ENCODE measurements around the gene FBLN7. TPM values are rescaled to one million over a fixed set of nuclear protein-coding genes. Genes with fewer than 3 reads are reported as not detected.

FBLN7 gene
- total RNA-seq, 1 donor from 2014 or later = 4.0 TPM

DNA sequence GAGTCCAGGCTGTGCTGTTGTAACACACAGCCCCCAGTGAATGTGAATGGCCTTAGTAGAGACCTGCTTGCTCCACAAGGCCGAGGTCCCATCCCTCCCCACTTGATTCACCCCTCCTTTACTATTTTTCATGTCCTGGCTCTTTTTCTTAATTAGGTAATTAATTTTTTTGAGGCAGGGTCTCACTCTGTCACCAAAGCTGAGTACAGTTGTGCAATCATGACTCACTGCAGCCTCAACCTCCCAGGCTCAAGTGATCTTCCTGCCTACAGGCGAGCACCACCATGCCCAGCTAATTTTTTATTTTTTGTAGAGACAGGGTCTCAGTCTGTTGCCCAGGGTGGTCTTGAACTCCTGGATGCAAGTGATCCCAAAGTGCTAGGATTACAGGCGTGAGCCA is 19.3 kb downstream of the FBLN7 start:
- no peak for DNase-seq

DNA sequence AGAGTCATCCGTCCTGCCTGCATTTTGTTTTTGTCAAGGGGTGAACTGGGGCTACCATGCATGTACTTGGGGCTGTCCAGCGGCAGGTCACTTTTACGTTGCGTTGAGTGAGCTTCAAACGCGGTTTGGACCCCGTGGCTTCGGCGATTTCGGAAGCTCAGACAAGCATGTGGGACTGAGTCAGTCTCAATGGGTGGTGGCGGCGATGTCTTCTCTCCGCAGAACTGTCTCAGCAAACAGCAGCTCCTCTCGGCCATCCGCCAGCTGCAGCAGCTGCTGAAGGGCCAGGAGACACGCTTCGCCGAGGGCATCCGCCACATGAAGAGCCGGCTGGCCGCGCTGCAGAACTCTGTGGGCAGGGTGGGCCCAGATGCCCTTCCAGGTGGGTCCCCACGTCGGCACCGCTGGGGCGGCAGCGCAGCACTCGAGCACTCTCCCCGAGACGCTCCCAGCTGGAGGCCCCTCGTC is 21.3 kb downstream of the FBLN7 start:
- DNase-seq = no peak

- no peak for DNase-seq
These were observed 22.4 kb downstream of the FBLN7 start for GRCh38 chr2:112160283-112161250.

- no peak for DNase-seq
These were observed 23.4 kb downstream of the FBLN7 start for GRCh38 chr2:112161431-112162145.

GRCh38 chr2:112162341-112162740 is 24.2 kb downstream of the FBLN7 start:
- no peak for DNase-seq

DNA sequence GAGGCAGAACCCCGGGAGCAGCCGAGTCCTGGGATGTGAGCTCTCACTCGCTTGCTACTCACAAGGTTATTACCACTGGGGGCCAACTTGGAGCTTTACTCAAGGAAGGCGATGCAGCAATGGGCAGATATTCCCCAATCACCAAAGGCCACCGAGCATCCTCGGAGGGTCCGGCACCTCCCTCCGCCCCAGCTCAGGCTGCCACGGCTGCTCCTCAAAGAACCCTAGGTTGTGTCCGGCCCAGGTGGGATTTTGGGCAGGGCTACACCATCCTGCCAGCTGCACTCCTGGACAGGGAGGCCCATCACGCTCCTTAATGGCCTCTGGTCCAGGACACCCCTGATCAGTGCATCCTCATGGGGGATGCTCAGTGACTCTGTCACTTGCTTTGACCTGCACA is 24.8 kb downstream of the FBLN7 start:
- no peak for DNase-seq

DNA sequence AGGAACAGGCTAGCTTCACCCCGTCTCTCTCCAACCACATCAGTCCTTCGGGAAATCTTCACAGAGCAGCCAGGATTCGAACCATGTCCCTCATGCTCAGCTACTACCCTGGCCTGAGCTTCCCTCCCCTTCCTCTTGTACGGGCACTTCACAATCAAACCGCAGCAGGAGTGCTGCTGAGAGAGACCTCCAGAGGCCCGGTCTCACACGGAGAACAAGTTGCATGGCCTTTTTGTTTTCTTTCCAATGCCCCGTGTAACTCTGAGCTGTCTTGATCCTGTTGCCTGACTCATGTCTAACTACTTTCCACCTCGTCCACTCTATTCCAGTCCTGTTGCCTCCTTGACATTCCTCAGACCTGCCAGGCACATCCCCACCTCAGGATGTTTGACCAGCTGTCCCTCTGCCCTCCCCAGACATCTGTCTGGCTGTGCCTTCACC is 25.4 kb downstream of the FBLN7 start:
- DNase-seq = no peak

DNA sequence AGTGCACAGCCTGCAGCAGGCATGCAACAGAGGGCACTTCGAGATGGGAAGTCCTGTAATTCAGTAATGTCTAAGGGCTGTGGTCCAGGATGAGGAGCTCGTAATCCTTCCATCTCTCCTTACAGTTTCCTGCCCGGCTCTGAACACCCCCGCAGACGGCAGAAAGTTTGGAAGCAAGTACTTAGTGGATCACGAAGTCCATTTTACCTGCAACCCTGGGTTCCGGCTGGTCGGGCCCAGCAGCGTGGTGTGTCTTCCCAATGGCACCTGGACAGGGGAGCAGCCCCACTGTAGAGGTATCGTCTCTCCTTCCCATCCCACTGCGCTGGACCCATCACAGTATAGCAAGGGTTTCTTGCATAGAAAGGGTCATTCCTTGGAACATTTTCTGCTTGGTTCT is 26.7 kb downstream of the FBLN7 start:
- DNase-seq = no peak

GRCh38 chr2:112165296-112165695 is 27.1 kb downstream of the FBLN7 start:
- no peak for DNase-seq

DNA sequence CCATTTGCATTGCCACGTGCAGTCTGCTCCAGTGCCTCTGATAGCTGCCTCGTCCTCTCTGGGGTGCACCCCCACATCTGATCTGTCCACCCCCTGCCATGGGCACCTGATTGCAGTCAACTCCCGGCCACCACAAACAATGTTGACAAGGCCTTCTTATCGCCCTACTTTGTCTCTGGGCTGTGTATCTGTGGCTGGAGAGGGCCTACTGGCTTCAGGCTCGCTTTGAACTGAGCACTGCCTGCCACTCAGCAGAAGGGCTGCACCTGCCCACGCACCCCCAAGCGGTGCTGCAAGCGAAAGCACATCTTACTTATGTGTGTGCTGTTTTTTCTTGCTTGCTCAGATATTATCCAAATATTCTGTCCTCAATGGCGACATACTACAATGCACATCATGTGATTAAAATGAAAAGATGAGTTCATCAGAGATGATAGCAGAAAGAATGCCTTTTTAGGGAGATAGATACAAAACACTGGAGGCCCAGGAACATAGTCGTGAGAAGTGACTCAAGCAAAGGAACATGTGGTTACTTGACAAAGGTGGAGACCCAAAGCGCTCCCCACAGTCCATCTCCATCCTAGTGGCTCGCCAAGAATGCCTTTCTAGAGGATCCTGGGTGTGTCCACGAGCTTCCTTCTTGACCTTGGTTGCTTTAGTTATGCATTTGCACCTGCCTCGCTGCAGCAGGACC is 28.8 kb downstream of the FBLN7 start:
- DNase-seq = no peak

DNA sequence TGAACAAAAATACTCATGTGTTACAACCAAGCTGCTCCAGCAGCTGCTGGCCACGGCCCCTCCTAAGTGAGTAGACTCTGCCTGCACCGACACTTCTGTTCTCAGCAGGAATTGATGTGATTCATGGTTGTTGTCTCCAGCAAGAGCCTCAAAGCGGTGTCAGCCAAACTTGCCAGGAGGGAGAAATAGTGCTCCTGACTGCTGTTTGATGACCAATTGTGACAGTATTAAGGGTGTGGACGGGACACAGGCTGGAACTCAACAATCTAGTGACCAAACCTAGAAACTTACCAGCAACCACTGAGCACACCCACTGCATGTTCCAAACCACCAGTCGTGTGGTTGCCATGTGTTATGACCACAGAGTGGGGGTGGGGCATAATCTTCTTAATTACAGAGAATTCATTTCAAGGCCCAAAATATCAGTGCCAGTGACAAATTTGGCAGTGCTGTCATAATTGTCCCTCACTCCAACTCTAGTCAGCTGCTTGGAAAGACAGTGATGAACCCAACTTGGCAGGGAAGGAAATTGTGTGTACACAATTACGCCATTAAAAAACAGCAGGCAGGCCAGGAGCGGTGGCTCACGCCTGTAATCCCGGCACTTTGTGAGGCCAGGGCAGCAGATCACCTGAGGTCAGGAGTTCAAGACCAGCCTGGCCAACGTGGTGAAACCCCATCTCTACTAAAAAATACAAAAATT is 30.4 kb downstream of the FBLN7 start:
- no peak for DNase-seq

- DNase-seq = no peak
These were observed 32.3 kb downstream of the FBLN7 start for GRCh38 chr2:112170495-112170894.

DNA sequence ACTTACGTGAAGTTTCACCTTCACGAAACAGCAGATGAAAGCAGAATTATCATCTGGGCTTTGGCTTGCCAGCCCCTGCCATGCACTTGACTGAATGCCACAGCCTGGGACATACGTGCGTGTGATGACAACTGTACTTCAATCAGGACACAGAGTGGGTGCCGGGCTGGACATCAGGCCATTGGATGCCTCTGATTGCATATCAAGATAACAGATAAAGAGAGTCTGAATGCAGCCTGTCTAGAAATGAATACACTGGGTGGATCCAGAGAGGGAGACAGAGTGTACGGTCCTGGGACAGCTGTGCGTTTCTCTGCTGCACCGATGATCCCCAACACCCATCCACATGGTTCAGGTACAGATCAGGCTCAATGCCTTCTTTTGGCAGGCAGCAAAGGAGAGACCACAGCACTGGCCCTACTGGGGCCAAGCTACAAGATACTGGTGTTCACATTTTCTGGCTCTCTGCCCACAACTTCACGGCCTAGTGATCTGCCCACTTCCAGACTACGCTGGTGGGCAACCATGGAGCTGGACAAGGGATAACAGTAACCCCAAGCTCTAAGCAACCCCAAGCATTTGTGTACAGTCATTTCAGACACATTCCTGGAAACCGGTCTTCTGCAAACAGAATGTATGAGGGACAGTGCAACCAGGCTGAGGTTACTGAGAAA is 35.6 kb downstream of the FBLN7 start:
- no peak for DNase-seq

DNA sequence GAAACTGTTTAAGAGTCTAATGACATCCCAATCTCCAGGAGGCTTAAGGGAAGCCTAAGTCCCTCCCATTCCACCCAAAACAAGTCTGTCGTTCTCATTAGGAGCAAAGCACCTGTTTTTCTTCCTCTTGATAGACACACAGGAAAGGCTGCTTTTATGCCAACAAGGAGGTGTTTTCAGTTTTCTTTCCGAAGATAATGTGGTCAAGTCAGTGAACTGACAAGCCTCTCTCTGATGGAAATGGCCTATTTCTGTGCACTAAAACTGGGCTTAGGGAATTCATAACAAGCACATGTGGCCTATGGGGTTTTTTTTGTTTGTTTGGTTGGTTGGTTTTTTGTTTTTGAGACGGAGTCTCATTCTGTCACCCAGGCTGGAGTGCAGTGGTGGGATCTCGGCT is 36.2 kb downstream of the FBLN7 start:
- no peak for DNase-seq

DNA sequence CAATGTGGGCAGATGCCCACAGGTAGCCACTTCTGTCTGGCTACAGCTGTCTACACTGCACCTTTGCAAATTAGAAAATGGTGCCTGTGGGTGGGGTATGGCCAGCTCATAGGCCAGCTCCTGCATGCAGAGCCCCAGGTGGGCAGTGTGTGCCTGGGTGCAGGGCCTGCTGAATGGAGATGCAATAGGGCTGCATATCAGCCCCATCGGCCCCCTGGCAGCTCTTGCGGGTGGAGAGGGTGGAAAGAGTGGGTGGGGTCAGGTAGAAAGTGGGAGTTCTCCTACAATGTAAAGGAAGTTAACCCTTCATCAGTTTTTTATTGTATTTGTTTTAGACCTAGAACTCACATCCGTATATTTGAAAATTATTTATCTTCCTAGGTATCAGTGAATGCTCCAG is 37.1 kb downstream of the FBLN7 start:
- no peak for DNase-seq

- DNase-seq = no peak
These were observed 37.9 kb downstream of the FBLN7 start for GRCh38 chr2:112175958-112176573.

- DNase-seq = no peak
These were observed 43.5 kb downstream of the FBLN7 start for GRCh38 chr2:112181571-112182290.

DNA sequence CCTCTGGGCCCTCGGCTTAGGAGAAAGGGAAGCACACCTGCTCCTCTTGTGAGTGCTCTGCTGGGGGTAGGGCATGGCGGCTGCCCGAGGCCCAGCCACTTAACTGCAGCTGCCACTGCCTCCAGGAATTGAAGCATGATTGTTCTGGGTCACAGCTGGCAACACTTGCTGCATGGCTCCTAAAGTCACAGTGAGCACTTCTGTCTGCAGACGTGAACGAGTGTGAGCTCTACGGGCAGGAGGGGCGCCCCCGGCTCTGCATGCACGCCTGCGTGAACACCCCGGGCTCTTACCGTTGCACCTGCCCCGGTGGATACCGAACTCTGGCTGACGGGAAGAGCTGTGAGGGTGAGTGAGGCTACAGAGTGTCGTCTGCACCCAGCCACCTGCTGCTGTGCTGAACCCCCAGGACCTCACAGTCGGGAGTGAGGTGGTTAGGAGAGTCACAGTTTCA is 44.4 kb downstream of the FBLN7 start:
- DNase-seq = no peak

DNA sequence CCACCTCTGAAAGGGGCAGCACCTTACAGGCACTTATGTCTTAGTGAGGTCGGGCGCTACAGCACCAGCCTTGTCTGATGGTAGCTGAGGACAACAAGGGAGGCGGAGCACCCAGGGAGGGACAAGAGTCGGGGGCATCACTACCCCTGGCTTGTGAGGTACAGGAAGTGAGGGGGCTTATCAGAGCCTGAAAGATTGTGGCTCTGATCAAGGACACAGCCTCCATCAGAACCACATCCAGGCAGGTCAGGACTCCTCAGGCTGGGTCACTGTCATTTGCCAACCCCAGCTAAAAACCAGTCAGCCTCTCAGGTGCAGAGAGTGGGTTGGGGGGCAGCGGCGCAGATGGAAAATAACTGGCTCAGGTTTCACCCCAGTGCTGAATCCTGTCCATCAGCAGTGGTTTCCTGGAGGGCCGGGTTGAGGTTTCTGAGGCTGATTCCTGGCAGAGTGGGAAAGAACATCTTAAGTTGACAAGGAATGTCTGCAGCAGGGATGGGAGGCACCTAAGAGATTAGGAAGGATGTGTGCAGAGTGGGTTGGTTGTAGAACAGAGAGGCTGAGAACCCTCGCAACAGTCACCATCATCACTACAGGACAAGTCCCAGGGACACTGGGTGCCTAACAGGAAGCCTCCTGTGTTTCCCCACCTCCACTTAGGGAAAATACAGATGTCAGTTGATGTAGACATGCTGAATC is 45.3 kb downstream of the FBLN7 start:
- DNase-seq = no peak

- DNase-seq = no peak
These were observed 45.9 kb downstream of the FBLN7 start for GRCh38 chr2:112184121-112184520.

Data from skin of body (tissue), 2 donors.